Measurements from ENCODE around the gene ANKAR. TPM values are rescaled to one million over a fixed set of nuclear protein-coding genes. Genes with fewer than 3 reads are reported as not detected.
A peak's percentile ranks its signal among the peaks of the same experiment; 100 is the strongest.

The ANKAR gene
- total RNA-seq, 1 donor: 14.9 TPM

GRCh38 chr2:189631849-189632248 lies 42.6 kb upstream of the ANKAR start:
- TF ChIP-seq CTCF (IDR thresholded peaks at IDR 0.05; ENCODE audit: insufficient read depth, low read length): no peak
- DNase-seq (ENCODE audit: low read depth): no peak
- no peak overlapping the region for H3K4me3 ChIP-seq (ENCODE audit: low read depth, low read length)

DNA sequence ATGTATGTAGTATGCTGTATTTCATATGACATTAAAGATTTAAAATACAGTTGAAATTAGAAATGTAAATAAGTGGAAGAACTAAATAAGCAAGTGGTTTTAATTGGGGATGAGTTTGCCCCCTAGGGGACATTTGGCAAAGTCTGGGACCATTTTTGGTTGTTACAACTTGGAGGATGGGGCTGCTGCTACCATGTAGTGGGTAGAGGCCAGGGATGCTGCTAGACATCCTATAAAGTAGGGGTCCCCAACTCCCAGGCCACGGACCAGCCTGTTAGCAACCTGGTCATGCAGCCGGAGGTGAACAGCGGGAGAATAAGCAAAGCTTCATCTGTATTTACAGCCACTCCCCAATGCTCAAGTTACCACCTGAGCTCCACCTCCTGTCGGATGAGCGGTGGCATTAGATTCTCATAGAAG lies 41.1 kb upstream of the ANKAR start:
- H3K4me3 ChIP-seq (ENCODE audit: low read depth, low read length): no peak overlapping the region
- peak; percentile 47 for DNase-seq (ENCODE audit: low read depth)
- TF ChIP-seq CTCF (IDR thresholded peaks at IDR 0.05; ENCODE audit: insufficient read depth, low read length): peak; percentile 43

DNA sequence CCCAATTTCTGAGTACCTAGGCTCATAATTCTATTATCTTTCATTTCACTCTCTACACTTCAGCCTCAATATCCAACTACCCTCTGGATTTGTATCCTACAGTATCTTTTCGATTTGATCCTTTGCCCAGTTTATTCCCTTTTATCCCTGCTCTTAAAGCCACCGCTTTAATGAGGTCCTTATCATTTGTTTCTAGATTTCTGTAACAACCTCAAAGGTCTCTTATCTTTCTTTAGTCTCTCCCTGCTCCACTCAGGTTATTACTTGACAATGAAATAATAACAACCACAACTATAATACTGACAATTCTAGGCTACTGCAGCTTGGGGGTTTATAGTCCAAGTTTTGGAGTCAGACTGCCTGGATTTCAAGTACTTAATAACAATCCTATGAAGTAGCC lies 39.1 kb upstream of the ANKAR start:
- no peak for DNase-seq (ENCODE audit: low read depth)
- no peak for TF ChIP-seq CTCF (IDR thresholded peaks at IDR 0.05; ENCODE audit: insufficient read depth, low read length)
- no peak overlapping the region for H3K4me3 ChIP-seq (ENCODE audit: low read depth, low read length)

DNA sequence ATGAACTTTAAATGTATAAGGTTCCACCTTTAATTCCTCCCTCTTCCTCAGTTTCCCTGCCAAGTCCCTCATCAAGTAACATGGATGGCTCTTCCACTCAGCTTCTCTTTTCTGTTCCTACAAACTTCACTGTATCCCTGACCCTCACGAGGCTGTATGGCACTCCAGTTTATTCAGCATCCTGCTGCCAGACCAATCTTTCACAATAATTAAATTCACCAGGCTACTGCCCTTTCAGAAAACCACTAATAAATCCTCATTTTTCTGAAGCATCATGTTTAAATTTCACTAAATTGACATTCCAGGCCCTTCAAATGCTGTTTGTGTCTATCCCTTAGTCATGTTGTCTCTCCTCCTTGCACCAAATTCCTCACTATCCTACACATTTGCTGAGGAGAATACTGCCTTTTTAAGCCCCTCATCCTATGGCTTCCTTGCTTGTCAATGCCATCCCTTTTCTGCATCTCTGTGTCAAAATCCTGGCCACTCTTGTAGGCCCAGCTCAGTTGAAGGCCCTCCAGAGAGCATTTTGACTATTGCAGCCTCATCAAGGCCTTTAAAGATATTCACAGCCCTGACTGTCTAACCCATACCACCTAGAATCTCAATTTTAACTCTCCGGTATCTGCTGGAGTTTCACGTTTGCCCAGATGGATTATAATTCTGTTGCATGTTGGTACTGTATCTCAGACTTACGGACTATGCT lies 36.0 kb upstream of the ANKAR start:
- TF ChIP-seq CTCF (IDR thresholded peaks at IDR 0.05; ENCODE audit: insufficient read depth, low read length): peak; percentile 9
- H3K4me3 ChIP-seq (ENCODE audit: low read depth, low read length): no peak overlapping the region
- DNase-seq (ENCODE audit: low read depth): no peak

- DNase-seq (ENCODE audit: low read depth): peak; percentile 63
- H3K4me3 ChIP-seq (ENCODE audit: low read depth, low read length): no peak overlapping the region
- no peak for TF ChIP-seq CTCF (IDR thresholded peaks at IDR 0.05; ENCODE audit: insufficient read depth, low read length)
Measured at GRCh38 chr2:189639007-189639609, 35.4 kb upstream of the ANKAR start.

DNA sequence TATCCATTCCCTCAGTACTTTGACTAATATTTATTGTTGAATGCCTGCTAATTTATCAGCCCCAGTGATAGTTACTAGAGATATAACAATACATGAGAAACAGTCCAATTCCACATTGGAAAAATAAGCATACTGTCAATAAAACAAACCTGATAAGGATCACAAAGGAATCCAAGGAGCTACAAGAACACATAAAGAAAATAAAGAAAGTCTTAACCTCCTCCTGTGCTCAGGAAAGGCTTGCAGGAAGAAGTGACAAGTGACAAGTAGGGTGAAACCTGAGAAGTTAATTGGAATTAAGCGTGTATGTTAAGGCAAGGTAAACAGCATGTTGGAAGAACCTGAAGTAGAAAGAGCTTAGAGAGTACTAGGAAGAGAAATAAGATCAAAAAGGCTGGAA lies 33.5 kb upstream of the ANKAR start:
- no peak overlapping the region for H3K4me3 ChIP-seq (ENCODE audit: low read depth, low read length)
- DNase-seq (ENCODE audit: low read depth): no peak
- no peak for TF ChIP-seq CTCF (IDR thresholded peaks at IDR 0.05; ENCODE audit: insufficient read depth, low read length)

Data from fibroblast of the aortic adventitia (primary cell).